Activated T-cell treated with anti-CD3 and anti-CD28 coated beads for 48 hours (primary cell): ENCODE results near the gene USP40.
"Not testable (repeated sequence)": the region's sequence is repeated elsewhere in the genome, so short reads cannot be mapped to it uniquely, and the experiment has no call there.

ENCODE experiments used
- DNase-seq: peaks from one replicate; pipeline ENCODE4 v3.0.0-alpha.2; 2020; ENCODE audit warnings: low read depth

Gene USP40

GRCh38 chr2:233566141-233566956 lies at the start of gene USP40:
TSS of gene USP40 (minus strand) at chr2:233566782. CDS start at chr2:233565554, 1,228 bp downstream.
- peak; percentile 38 for DNase-seq

GRCh38 chr2:233611284-233611683 lies 44.7 kb upstream of the USP40 start:
- DNase-seq, result no peak

- no peak for DNase-seq
Observed at GRCh38 chr2:233605680-233606079, 39.1 kb upstream of the USP40 start.

- DNase-seq, result no peak
Observed at GRCh38 chr2:233604826-233605225, 38.2 kb upstream of the USP40 start.

GRCh38 chr2:233603520-233603919 lies 36.9 kb upstream of the USP40 start:
- no peak for DNase-seq

- DNase-seq, result no peak
Observed at GRCh38 chr2:233602076-233602475, 35.5 kb upstream of the USP40 start.

- no peak for DNase-seq
Observed at GRCh38 chr2:233600386-233600785, 33.8 kb upstream of the USP40 start.

- no peak for DNase-seq
Observed at GRCh38 chr2:233598952-233599351, 32.4 kb upstream of the USP40 start.

GRCh38 chr2:233597522-233597921 lies 30.9 kb upstream of the USP40 start:
- no peak for DNase-seq

- DNase-seq, result no peak
Observed at GRCh38 chr2:233593201-233593600, 26.6 kb upstream of the USP40 start.

GRCh38 chr2:233592706-233593105 lies 26.1 kb upstream of the USP40 start:
- DNase-seq, result not testable (repeated sequence)

GRCh38 chr2:233588400-233588799 lies 21.8 kb upstream of the USP40 start:
- no peak for DNase-seq

GRCh38 chr2:233584210-233584609 lies 17.6 kb upstream of the USP40 start:
- no peak for DNase-seq

- DNase-seq, result not testable (repeated sequence)
Observed at GRCh38 chr2:233583217-233583965, 16.8 kb upstream of the USP40 start.

- not testable (repeated sequence) for DNase-seq
Observed at GRCh38 chr2:233577341-233577740, 10.8 kb upstream of the USP40 start.

- DNase-seq, result no peak
Observed at GRCh38 chr2:233572468-233572867, 5.9 kb upstream of the USP40 start.

- no peak for DNase-seq
Observed at GRCh38 chr2:233571462-233571861, 4.9 kb upstream of the USP40 start.

GRCh38 chr2:233571001-233571400 lies 4.4 kb upstream of the USP40 start:
- DNase-seq, result no peak

- no peak for DNase-seq
Observed at GRCh38 chr2:233565685-233566140, 869 bp downstream of the USP40 start.

GRCh38 chr2:233563663-233564430 lies 2.7 kb downstream of the USP40 start:
- DNase-seq, result no peak

GRCh38 chr2:233556881-233557736 lies 9.5 kb downstream of the USP40 start:
- DNase-seq, result no peak
